Thyroid gland (tissue), 4 donors: ENCODE measurements around the gene ADARB1.

Experiments
- POLR2A ChIP-seq, 2 donors: fragments of 450-650 bp; IDR thresholded peaks; one replicate each; pipeline ENCODE4 v1.6.1; 2017; ENCODE audit warnings: antibody characterized with exemption in 2 of 2, mild to moderate bottlenecking in 2 of 2, moderate library complexity in 1 of 2
- TF ChIP-seq, protein P1 (sequence below), 6 experiments: fragments of 200-600 bp in 3 of 6; fragments of 450-650 bp in 3 of 6; sonication (generic) in 3 of 6; IDR thresholded peaks; one replicate each; pipeline ENCODE4 v1.5.1; 2016 to 2019; ENCODE audit warnings: antibody characterized with exemption in 6 of 6, mild to moderate bottlenecking in 2 of 6, inconsistent platforms in 1 of 6, moderate library complexity in 1 of 6

DNA sequence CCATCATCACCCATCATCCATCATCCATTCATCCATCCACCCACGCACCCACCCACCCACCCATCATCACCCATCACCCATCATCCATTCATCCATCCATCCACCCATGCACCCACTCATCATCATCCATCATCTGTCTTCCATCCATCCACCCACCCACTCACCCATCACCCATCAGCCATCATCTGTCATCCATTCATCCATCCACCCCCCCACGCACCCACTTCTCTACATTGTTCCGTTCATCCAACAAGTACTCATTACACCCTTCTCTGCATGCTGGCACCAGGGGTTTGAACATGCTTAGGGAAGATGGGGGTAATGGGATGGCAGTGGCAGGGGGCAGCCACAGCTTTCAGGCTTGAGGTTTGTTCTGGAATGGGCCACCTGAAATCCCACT, 82.1 kb downstream of the ADARB1 start:
- no peak for TF ChIP-seq POLR2A (IDR thresholded peaks at IDR 0.05)
- TF ChIP-seq, protein P1, sequence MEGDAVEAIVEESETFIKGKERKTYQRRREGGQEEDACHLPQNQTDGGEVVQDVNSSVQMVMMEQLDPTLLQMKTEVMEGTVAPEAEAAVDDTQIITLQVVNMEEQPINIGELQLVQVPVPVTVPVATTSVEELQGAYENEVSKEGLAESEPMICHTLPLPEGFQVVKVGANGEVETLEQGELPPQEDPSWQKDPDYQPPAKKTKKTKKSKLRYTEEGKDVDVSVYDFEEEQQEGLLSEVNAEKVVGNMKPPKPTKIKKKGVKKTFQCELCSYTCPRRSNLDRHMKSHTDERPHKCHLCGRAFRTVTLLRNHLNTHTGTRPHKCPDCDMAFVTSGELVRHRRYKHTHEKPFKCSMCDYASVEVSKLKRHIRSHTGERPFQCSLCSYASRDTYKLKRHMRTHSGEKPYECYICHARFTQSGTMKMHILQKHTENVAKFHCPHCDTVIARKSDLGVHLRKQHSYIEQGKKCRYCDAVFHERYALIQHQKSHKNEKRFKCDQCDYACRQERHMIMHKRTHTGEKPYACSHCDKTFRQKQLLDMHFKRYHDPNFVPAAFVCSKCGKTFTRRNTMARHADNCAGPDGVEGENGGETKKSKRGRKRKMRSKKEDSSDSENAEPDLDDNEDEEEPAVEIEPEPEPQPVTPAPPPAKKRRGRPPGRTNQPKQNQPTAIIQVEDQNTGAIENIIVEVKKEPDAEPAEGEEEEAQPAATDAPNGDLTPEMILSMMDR (IDR thresholded peaks at IDR 0.05) = no peak
